Measurements from ENCODE around the gene TMEM11. TPM values are rescaled to one million over a fixed set of nuclear protein-coding genes. Genes with fewer than 3 reads are reported as not detected.

TMEM11 gene
- polyA plus RNA-seq, 1 donor (not counting 4 experiments of a cell fraction or from before 2014, with no cell fraction given), result 40.1 TPM

DNA sequence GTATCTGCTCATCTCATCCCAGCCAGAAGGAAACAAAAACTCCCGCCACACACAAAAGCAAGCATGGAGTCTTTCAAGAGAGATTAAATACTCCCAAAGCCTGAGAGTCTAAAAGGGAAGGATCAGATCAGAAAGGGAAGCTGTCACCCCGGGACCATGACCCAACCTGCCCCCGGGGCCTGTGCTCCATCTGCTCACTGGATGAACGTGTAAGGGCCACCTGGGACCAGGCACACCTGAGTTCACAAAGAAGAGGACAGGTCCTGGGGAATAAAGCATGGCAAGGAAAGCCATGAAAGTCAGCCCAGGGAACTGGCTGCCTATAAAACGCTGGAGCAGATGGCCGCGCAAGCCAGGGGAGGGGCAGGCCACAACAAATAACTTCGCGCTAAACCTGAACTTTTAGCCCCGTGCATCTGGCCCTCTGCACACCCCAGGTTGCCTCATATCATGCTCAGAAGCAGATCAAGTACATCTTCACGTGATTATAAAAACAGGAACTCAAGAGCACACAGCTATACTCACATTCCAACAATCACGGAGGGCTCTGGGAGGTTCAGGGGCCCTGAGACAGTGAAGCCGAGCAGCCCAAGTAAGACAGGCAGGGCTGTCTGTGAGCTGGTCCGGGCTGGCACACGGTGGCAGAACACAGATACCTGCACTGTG is 3.4 kb downstream of the TMEM11 start:
- Histone ChIP-seq H3K36me3 (ENCODE audit: control insufficient read depth in 2 of 2, extremely low read depth in 1 of 2, insufficient read depth in 2 of 2, low read length in 2 of 2) (peaks cover 7 to 18% of the 10 kb centered on the region in 2 experiments), H3K9me1 (ENCODE audit: control insufficient read depth, extremely low read depth, insufficient read depth, low read length) (no peaks in the 10 kb centered on the region), H3K4me1 (ENCODE audit: control insufficient read depth, extremely low read depth, insufficient read depth, low read length) (peaks cover 42% of the 10 kb centered on the region), H2AFZ (ENCODE audit: control insufficient read depth, low read length) (no peak overlapping the region), H3K27me3 (ENCODE audit: control insufficient read depth, extremely low read depth, insufficient read depth, low read length) (no peaks in the 10 kb centered on the region), H3K4me3 (ENCODE audit: control insufficient read depth in 2 of 3, extremely low read depth in 1 of 3, insufficient read depth in 2 of 3, low read depth in 1 of 3, low read length in 3 of 3) (no peak overlapping the region), H3K9me3 (ENCODE audit: control insufficient read depth, low read depth, low read length) (no peaks in the 10 kb centered on the region), H3K27ac (ENCODE audit: control insufficient read depth, insufficient read depth, low read length) (no peak overlapping the region), H4K20me1 (ENCODE audit: control insufficient read depth, extremely low read depth, insufficient read depth, low read length) (peaks cover 22% of the 10 kb centered on the region), H3K4me2 (ENCODE audit: control insufficient read depth, extremely low read depth, insufficient read depth, low read depth, low read length) (peak overlapping the region; percentile 10), H3K9ac (ENCODE audit: control insufficient read depth, extremely low read depth, insufficient read depth, low read length) (no peak overlapping the region), H3K79me2 (ENCODE audit: control insufficient read depth, insufficient read depth, low read length) (peaks cover 92% of the 10 kb centered on the region)
- dilution Hi-C loops (cut with MboI; ENCODE audit: extremely low pct_ligation_motif_present, low sequenced_read_pairs), result no loop called here
- DNase-seq (ENCODE audit: low read depth, low spot score) (no peak), FAIRE-seq (no peak)
- TF ChIP-seq EZH2 (IDR thresholded peaks at IDR 0.05; ENCODE audit: low read length), result no peak
- TF ChIP-seq CTCF (optimal IDR thresholded peaks at IDR 0.05 in 1 of 3, IDR thresholded peaks at IDR 0.05 in 1 of 3, conservative IDR thresholded peaks at IDR 0.05 in 1 of 3; ENCODE audit: extremely low read depth in 1 of 3, insufficient read depth in 2 of 3, low read length in 3 of 3), result no peak

DNA sequence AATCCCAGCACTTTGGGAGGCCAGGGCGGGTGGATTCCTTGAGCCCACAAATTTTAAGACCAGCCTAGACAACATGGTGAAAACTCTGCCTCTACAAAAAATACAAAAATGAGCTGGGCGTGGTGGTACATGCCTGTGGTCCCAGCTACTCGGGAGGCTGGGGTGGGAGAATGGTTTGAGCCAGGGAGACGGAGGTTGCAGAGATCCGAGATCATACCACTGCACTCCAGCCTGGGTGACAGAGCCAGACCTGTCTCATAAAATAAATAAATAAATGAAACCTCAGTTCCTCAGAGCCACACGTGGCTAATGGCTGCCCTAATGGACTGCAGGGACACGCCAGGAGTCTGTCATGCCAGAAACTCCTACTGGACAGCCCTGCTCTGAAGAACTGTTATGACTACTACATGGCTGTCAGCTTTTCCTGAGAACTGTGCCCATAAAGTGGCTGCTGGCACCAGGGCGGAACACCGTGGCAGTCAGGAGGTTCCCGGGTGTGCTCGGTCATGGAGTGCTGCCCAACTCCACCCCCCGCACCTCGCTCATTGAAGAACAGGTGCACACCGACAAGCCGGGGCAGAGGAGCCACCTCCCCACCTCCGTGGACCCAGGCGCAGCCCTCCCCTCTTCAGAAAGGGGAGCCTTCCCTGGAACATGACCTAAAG is 4.3 kb downstream of the TMEM11 start:
- TF ChIP-seq CTCF (optimal IDR thresholded peaks at IDR 0.05 in 1 of 3, IDR thresholded peaks at IDR 0.05 in 1 of 3, conservative IDR thresholded peaks at IDR 0.05 in 1 of 3; ENCODE audit: extremely low read depth in 1 of 3, insufficient read depth in 2 of 3, low read length in 3 of 3), result no peak
- TF ChIP-seq EZH2 (IDR thresholded peaks at IDR 0.05; ENCODE audit: low read length), result no peak
- peaks cover 7 to 18% of the 10 kb centered on the region in 2 experiments for H3K36me3 ChIP-seq (ENCODE audit: control insufficient read depth in 2 of 2, extremely low read depth in 1 of 2, insufficient read depth in 2 of 2, low read length in 2 of 2)
- peaks cover 27% of the 10 kb centered on the region for H4K20me1 ChIP-seq (ENCODE audit: control insufficient read depth, extremely low read depth, insufficient read depth, low read length)
- peaks cover 93% of the 10 kb centered on the region for H3K79me2 ChIP-seq (ENCODE audit: control insufficient read depth, insufficient read depth, low read length)
- H3K9ac ChIP-seq (ENCODE audit: control insufficient read depth, extremely low read depth, insufficient read depth, low read length), result no peak overlapping the region
- FAIRE-seq (no peak), DNase-seq (ENCODE audit: low read depth, low spot score) (no peak)
- H3K9me1 ChIP-seq (ENCODE audit: control insufficient read depth, extremely low read depth, insufficient read depth, low read length), result no peaks in the 10 kb centered on the region
- H3K9me3 ChIP-seq (ENCODE audit: control insufficient read depth, low read depth, low read length), result no peaks in the 10 kb centered on the region
- H2AFZ ChIP-seq (ENCODE audit: control insufficient read depth, low read length), result no peak overlapping the region
- no peak overlapping the region for H3K27ac ChIP-seq (ENCODE audit: control insufficient read depth, insufficient read depth, low read length)
- H3K27me3 ChIP-seq (ENCODE audit: control insufficient read depth, extremely low read depth, insufficient read depth, low read length), result no peaks in the 10 kb centered on the region
- H3K4me1 ChIP-seq (ENCODE audit: control insufficient read depth, extremely low read depth, insufficient read depth, low read length), result peaks cover 35% of the 10 kb centered on the region
- dilution Hi-C loops (cut with MboI; ENCODE audit: extremely low pct_ligation_motif_present, low sequenced_read_pairs), result no loop called here
- H3K4me2 ChIP-seq (ENCODE audit: control insufficient read depth, extremely low read depth, insufficient read depth, low read depth, low read length), result peak overlapping the region; percentile 25
- no peak overlapping the region for H3K4me3 ChIP-seq (ENCODE audit: control insufficient read depth in 2 of 3, extremely low read depth in 1 of 3, insufficient read depth in 2 of 3, low read depth in 1 of 3, low read length in 3 of 3)

All from keratinocyte (primary cell).